Activated CD8-positive, alpha-beta T cell treated with anti-CD3 and anti-CD28 coated beads for 36 hours (primary cell): ENCODE results near the gene SLC35A3. TPM values are rescaled to one million over a fixed set of nuclear protein-coding genes. Genes with fewer than 3 reads are reported as not detected.
"Not testable (repeated sequence)": the region's sequence is repeated elsewhere in the genome, so short reads cannot be mapped to it uniquely, and the experiment has no call there.

Source experiments
- ATAC-seq: fragments of 200-7000 bp; cut with Tn5 transposase; one replicate; pipeline ENCODE4 v1.10.0; 2021; ENCODE audit warnings: mild to moderate bottlenecking, moderate library complexity
- CTCF ChIA-PET: fragments of 350-600 bp; sonication (Branson Sonifier 250); formaldehyde crosslinking; loops from one replicate; lab custom pipeline; 2021; ENCODE audit warnings: antibody characterized with exemption; lab: Charles Lee
- POLR2A ChIA-PET: fragments of 350-600 bp; sonication (Branson Sonifier 250); formaldehyde crosslinking; loops from one replicate; lab custom pipeline; 2021; ENCODE audit warnings: antibody characterized with exemption; lab: Charles Lee
- DNase-seq: peaks from one replicate; pipeline ENCODE4 v3.0.0-alpha.2; 2020
- H3K27ac Mint-ChIP-seq: one replicate; pipeline ENCODE4 v1.8.0; 2021; ENCODE audit warnings: mild to moderate bottlenecking, mixed read lengths
- H3K27me3 Mint-ChIP-seq: one replicate; pipeline ENCODE4 v1.8.0; 2021; ENCODE audit warnings: mixed read lengths
- H3K36me3 Mint-ChIP-seq: one replicate; pipeline ENCODE4 v1.8.0; 2021; ENCODE audit warnings: low read depth, mixed read lengths
- H3K4me1 Mint-ChIP-seq: one replicate; pipeline ENCODE4 v1.8.0; 2021; ENCODE audit warnings: low read depth, mixed read lengths
- H3K4me3 Mint-ChIP-seq: one replicate; pipeline ENCODE4 v1.8.0; 2021; ENCODE audit warnings: mild to moderate bottlenecking, moderate library complexity, mixed read lengths
- H3K9me3 Mint-ChIP-seq: one replicate; pipeline ENCODE4 v1.8.0; 2021; ENCODE audit warnings: mixed read lengths
- intact Hi-C: fragments of 100-400 bp; cut with micrococcal nuclease; formaldehyde crosslinking; loops from one replicate; pipeline ENCODE4 v1.10.0; 2022
- total RNA-seq, 2 experiments: library from RNA; stranded (reverse); gene quantifications; one replicate each; pipeline ENCODE4 v1.2.3, GENCODE V29; 2021
- TF ChIP-seq, protein P1 (sequence below): fragments of 200-600 bp; IDR thresholded peaks from one replicate; pipeline ENCODE4 v1.8.0; 2022; ENCODE audit warnings: antibody characterized with exemption, mild to moderate bottlenecking

Gene SLC35A3
- total RNA-seq, 2 experiments from 2014 or later, result 17.5 to 19.3 TPM

DNA sequence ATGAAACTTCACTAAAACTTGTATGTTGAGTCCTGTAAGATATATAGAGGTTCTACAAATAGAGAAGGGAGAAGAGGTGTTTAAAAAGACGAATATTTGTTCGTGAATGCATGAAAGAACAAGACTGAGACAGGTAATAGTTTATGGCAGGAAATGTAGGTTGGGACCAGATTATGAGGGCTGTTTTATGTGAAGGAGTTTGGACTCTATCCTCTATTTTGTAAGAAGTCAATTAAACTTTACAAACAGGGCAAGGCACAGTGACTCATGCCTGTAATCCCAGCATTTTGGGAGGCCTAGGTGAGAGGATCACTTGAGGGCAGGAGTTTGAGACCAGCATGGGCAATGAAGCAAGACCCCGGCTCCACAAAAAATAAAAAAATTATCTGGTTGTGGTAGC is 5.7 kb downstream of the SLC35A3 start:
- Mint-ChIP-seq H3K27ac (no peak overlapping the region), H3K27me3 (no peaks in the 10 kb centered on the region), H3K9me3 (no peaks in the 10 kb centered on the region), H3K36me3 (peaks cover 4% of the 10 kb centered on the region), H3K4me1 (peaks cover 15% of the 10 kb centered on the region), H3K4me3 (no peak overlapping the region)
- DNase-seq, result no peak
- intact Hi-C loops, result no loop called here
- ChIA-PET CTCF (no interaction called here), POLR2A (no interaction called here)
- TF ChIP-seq, protein P1, sequence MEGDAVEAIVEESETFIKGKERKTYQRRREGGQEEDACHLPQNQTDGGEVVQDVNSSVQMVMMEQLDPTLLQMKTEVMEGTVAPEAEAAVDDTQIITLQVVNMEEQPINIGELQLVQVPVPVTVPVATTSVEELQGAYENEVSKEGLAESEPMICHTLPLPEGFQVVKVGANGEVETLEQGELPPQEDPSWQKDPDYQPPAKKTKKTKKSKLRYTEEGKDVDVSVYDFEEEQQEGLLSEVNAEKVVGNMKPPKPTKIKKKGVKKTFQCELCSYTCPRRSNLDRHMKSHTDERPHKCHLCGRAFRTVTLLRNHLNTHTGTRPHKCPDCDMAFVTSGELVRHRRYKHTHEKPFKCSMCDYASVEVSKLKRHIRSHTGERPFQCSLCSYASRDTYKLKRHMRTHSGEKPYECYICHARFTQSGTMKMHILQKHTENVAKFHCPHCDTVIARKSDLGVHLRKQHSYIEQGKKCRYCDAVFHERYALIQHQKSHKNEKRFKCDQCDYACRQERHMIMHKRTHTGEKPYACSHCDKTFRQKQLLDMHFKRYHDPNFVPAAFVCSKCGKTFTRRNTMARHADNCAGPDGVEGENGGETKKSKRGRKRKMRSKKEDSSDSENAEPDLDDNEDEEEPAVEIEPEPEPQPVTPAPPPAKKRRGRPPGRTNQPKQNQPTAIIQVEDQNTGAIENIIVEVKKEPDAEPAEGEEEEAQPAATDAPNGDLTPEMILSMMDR, result no peak
- ATAC-seq, result no peak

GRCh38 chr1:99977326-99977725 is 7.5 kb downstream of the SLC35A3 start:
- H3K9me3 Mint-ChIP-seq, H3K4me1 Mint-ChIP-seq, CTCF ChIA-PET, DNase-seq, H3K27ac Mint-ChIP-seq, H3K4me3 Mint-ChIP-seq, POLR2A ChIA-PET, H3K27me3 Mint-ChIP-seq, ATAC-seq, H3K36me3 Mint-ChIP-seq, intact Hi-C loops: not testable (repeated sequence)

DNA sequence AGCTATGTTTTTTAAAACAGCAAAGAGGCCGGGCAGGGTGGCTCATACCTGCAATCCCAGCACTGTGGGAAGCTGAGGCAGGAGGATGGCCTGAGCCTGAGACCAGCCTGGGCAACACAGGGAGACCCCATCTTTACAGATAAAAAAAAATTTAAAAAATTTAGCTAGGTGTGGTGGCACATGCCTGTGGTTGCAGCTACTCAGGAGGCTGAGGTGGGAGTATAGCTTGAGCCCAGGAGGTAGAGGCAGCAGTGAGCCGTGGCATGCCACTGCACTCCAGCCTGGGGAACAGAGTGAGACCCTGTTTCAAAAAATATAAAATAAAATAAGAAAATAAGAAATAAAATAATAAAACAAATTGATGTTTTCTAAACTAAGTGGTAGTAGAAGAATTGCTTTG is 8.4 kb downstream of the SLC35A3 start:
- Mint-ChIP-seq H3K36me3 (peaks cover 6% of the 10 kb centered on the region), H3K4me1 (peaks cover 7% of the 10 kb centered on the region), H3K27ac (no peak overlapping the region), H3K9me3 (no peaks in the 10 kb centered on the region), H3K4me3 (no peak overlapping the region), H3K27me3 (no peaks in the 10 kb centered on the region)
- intact Hi-C loops, result no loop called here
- ChIA-PET CTCF (interaction anchor here (0.7 kb wide), 1 partner anchor 553 kb away, joined by 3 read pairs; no protein-coding TSS in a partner anchor), POLR2A (no interaction called here)
- TF ChIP-seq, protein P1, result no peak
- DNase-seq (no peak), ATAC-seq (no peak)

- TF ChIP-seq, protein P1, result no peak
- H3K36me3 Mint-ChIP-seq, result peaks cover 7% of the 10 kb centered on the region
- H3K27me3 Mint-ChIP-seq, result no peaks in the 10 kb centered on the region
- ATAC-seq (no peak), DNase-seq (no peak)
- H3K9me3 Mint-ChIP-seq, result no peaks in the 10 kb centered on the region
- H3K4me3 Mint-ChIP-seq, result no peak overlapping the region
- intact Hi-C loops, result no loop called here
- ChIA-PET CTCF (no interaction called here), POLR2A (no interaction called here)
- no peak overlapping the region for H3K27ac Mint-ChIP-seq
- H3K4me1 Mint-ChIP-seq, result peaks cover 7% of the 10 kb centered on the region
These were observed 9.3 kb downstream of the SLC35A3 start for GRCh38 chr1:99979091-99979490.

DNA sequence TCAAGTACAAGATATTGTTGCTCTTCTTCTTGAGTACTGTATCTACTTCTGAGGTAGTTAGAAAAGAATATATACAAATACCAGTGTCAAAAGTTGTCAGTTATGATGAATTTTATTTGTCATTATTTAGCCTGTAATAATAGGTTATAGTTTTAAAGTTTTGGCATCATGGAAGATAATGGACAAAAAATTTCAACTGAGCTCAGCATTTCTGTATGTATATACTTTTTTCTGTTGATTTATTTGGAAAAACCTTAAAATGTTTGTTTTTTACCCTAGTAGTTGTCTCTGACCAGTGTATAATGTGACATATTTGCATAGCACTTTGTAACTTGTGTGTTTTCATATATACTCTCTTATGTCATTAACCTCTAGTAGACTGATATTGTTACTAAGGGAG is 11.1 kb downstream of the SLC35A3 start:
- Mint-ChIP-seq H3K9me3 (peaks cover 2% of the 10 kb centered on the region), H3K4me1 (peaks cover 16% of the 10 kb centered on the region), H3K36me3 (peaks cover 19% of the 10 kb centered on the region), H3K4me3 (no peak overlapping the region), H3K27ac (no peak overlapping the region), H3K27me3 (no peaks in the 10 kb centered on the region)
- no peak for ATAC-seq
- POLR2A ChIA-PET, result interaction anchor here (0.6 to 1.2 kb wide), 2 partner anchors 11 to 57 kb away, joined by 3 to 10 read pairs; partner anchors contain the start of gene SLC35A3
- intact Hi-C loops, result no loop called here
- CTCF ChIA-PET, result no interaction called here
- TF ChIP-seq, protein P1, result no peak
- no peak for DNase-seq
